ENCODE measurements around the gene B4GALNT3.

DNA sequence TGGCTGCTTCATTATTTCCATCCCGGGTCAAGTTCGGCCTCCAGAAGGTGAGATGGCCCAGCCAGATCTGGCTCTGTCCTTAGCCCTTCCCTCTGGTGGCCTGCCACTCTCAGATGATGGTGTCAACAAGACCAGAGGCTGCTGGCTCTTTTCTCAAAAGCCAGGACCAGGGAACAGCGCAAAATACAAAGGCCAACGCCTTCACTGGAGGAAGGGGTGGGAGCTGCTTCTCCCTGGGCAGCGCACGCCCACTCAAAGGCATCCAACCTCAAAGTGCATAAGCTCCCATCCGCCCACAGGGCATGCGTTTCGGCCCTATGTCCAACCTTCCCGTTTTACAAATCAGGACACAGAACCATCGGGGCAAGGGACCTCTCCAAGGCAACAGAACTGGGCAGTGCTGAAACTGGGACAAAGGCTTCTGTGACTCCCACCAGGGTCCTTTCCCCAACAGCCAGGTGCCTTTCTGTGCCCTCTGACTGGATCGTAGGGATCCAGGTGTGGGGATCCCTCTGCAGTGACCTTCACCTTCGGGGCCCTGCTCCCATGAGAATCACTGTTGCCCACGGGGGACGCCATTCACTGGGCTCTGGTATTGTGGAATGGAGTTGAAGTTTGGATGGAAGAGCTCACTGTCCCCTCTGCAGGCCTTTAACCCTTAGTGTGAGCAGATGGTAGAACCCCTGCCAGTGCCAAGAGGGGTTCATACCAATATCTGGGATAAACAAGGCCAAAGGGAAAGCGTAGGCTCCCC is 126.8 kb downstream of the B4GALNT3 start:
- no peak for TF ChIP-seq TAF1 (IDR thresholded peaks at IDR 0.05; ENCODE audit: borderline replicate concordance, insufficient read depth, low read length)
- TF ChIP-seq POLR2AphosphoS5 (IDR thresholded peaks at IDR 0.05; ENCODE audit: low read depth, low read length) = no peak

Data from PFSK-1 (cell line).